K562 (cell line): ENCODE results near the gene SCYL1. TPM values are rescaled to one million over a fixed set of nuclear protein-coding genes. Genes with fewer than 3 reads are reported as not detected.

Source experiments
- BHLHE40 ChIP-seq: IDR thresholded peaks from 2 replicates; pipeline ENCODE4 v1.6.1; 2011; ENCODE audit warnings: low read length, improper control_type of control experiment
- JUND ChIP-seq, 2 experiments: IDR thresholded peaks; 2 replicates in 1 of 2; 3 replicates in 1 of 2; pipeline ENCODE4 v1.6.1; 2011; ENCODE audit warnings: borderline replicate concordance in 2 of 2, low read depth in 2 of 2, low read length in 2 of 2, improper control_type of control experiment in 1 of 2, missing biosample characterization in 1 of 2, missing genetic modification characterization in 1 of 2, missing genetic modification reagents in 1 of 2
- NELFE ChIP-seq: IDR thresholded peaks from 2 replicates; pipeline ENCODE4 v1.6.1; 2011; ENCODE audit warnings: mild to moderate bottlenecking; ENCODE audit not compliant: insufficient read depth, insufficient read length
- PCBP2 ChIP-seq: fragments of 200-400 bp; formaldehyde crosslinking; IDR thresholded peaks from 2 replicates; pipeline ENCODE4 v1.6.1; 2018; ENCODE audit warnings: low read length, low read depth, mild to moderate bottlenecking, moderate library complexity; ENCODE audit not compliant: poor library complexity, severe bottlenecking
- RAD51 ChIP-seq: fragments of 450-650 bp; IDR thresholded peaks from 2 replicates; pipeline ENCODE4 v1.7.1; 2016; ENCODE audit warnings: low read depth, mild to moderate bottlenecking, borderline replicate concordance
- RBM34 ChIP-seq: fragments of 200-400 bp; formaldehyde crosslinking; IDR thresholded peaks from 2 replicates; pipeline ENCODE4 v1.6.1; 2018; ENCODE audit warnings: low read length, borderline replicate concordance; ENCODE audit not compliant: insufficient read depth
- SETDB1 ChIP-seq: IDR thresholded peaks from one replicate; pipeline ENCODE4 v1.6.1; 2012; ENCODE audit warnings: low read length, control low read depth, inconsistent platforms
- SLC30A9 ChIP-seq: fragments of 250-450 bp; sonication (Bioruptor Pico); IDR thresholded peaks from 2 replicates; pipeline ENCODE4 v1.8.0; 2022; ENCODE audit warnings: mild to moderate bottlenecking, moderate library complexity
- SMAD3 ChIP-seq: fragments of 450-650 bp; formaldehyde crosslinking; conservative IDR thresholded peaks from 2 replicates; pipeline ENCODE4 v1.4.0; 2020; ENCODE audit warnings: mild to moderate bottlenecking
- TARDBP ChIP-seq: fragments of 450-650 bp; IDR thresholded peaks from 2 replicates; pipeline ENCODE4 v1.6.1; 2016
- TFAM ChIP-seq: fragments of 250-450 bp; sonication (Bioruptor Pico); conservative IDR thresholded peaks from 2 replicates; pipeline ENCODE4 v1.5.0; 2021; ENCODE audit warnings: mild to moderate bottlenecking, moderate library complexity
- ZNF121 ChIP-seq: sonication (generic); formaldehyde crosslinking; conservative IDR thresholded peaks from 2 replicates; pipeline ENCODE4 v1.8.0; 2022; ENCODE audit warnings: missing genetic modification reagents
- ZNF77 ChIP-seq: fragments of 250-450 bp; sonication (Bioruptor Pico); IDR thresholded peaks from 2 replicates; pipeline ENCODE4 v1.5.0; 2020
- polyA plus RNA-seq, 8 experiments: library from polyadenylated mRNA; depleted of rRNA in 4 of 8; stranded (reverse) in 5 of 8; unstranded in 3 of 8; fragments of >200 nt; fragmentation: Nextera tagmentation in 2 of 8; fragmentation: Illumina TruSeq in 1 of 8; extraction: Ambion mirVana in 2 of 8; extraction: Trizol in 1 of 8; gene quantifications; 2 replicates each; pipeline versions ENCODE4 v1.2.1 to v1.2.3, GENCODE V29; 2011 to 2014; ENCODE audit warnings: inconsistent platforms in 1 of 8, missing spikeins in 1 of 8
- total RNA-seq, 7 experiments: library from RNA; depleted of rRNA in 6 of 7; stranded (reverse); fragments of >200 nt in 6 of 7; fragmentation: Illumina TruSeq in 2 of 7; extraction: Trizol in 2 of 7; gene quantifications; 2 replicates each; pipeline versions ENCODE4 v1.2.1 to v1.2.3, GENCODE V29; 2011 to 2021; ENCODE audit warnings: low replicate concordance in 1 of 7
- TF ChIP-seq, protein P1 (sequence below): fragments of 250-450 bp; sonication (Bioruptor Pico); IDR thresholded peaks from 2 replicates; pipeline ENCODE4 v1.4.0; 2020; ENCODE audit warnings: mild to moderate bottlenecking, moderate library complexity
- TF ChIP-seq, protein P2 (sequence below): sonication (generic); formaldehyde crosslinking; IDR thresholded peaks from 2 replicates; pipeline ENCODE4 v1.8.0; 2022; ENCODE audit warnings: missing genetic modification reagents, mild to moderate bottlenecking, moderate library complexity, borderline replicate concordance
- TF ChIP-seq, protein P3 (sequence below): sonication (generic); formaldehyde crosslinking; IDR thresholded peaks from 2 replicates; pipeline ENCODE4 v1.8.1; 2023; ENCODE audit warnings: mild to moderate bottlenecking, missing genetic modification reagents
- TF ChIP-seq, protein P4 (sequence below), 2 experiments: fragments of 450-650 bp in 1 of 2; IDR thresholded peaks; 2 replicates each; pipeline ENCODE4 v1.6.1; 2011 to 2017; ENCODE audit warnings: low read depth in 2 of 2, antibody characterized with exemption in 1 of 2, borderline replicate concordance in 1 of 2, low read length in 1 of 2, mild to moderate bottlenecking in 1 of 2, mixed read lengths in 1 of 2; ENCODE audit not compliant: control insufficient read depth in 1 of 2
- TF ChIP-seq, protein P5 (sequence below): sonication (generic); formaldehyde crosslinking; IDR thresholded peaks from 2 replicates; pipeline ENCODE4 v1.9.0; 2022; ENCODE audit warnings: mild to moderate bottlenecking, missing genetic modification reagents

The SCYL1 gene
- total and polyA plus RNA-seq, 9 of the 15 experiments (the other 6 are each of a cell fraction or from before 2014, with no cell fraction given), result 1.9 to 145 (median 57.6) TPM

DNA sequence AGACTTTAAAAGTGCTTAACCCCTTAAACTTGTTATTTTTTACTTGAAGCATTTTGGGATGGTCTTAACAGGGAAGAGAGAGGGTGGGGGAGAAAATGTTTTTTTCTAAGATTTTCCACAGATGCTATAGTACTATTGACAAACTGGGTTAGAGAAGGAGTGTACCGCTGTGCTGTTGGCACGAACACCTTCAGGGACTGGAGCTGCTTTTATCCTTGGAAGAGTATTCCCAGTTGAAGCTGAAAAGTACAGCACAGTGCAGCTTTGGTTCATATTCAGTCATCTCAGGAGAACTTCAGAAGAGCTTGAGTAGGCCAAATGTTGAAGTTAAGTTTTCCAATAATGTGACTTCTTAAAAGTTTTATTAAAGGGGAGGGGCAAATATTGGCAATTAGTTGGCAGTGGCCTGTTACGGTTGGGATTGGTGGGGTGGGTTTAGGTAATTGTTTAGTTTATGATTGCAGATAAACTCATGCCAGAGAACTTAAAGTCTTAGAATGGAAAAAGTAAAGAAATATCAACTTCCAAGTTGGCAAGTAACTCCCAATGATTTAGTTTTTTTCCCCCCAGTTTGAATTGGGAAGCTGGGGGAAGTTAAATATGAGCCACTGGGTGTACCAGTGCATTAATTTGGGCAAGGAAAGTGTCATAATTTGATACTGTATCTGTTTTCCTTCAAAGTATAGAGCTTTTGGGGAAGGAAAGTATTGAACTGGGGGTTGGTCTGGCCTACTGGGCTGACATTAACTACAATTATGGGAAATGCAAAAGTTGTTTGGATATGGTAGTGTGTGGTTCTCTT lies 23.2 kb upstream of the SCYL1 start (continued):
- TF ChIP-seq, protein P1, sequence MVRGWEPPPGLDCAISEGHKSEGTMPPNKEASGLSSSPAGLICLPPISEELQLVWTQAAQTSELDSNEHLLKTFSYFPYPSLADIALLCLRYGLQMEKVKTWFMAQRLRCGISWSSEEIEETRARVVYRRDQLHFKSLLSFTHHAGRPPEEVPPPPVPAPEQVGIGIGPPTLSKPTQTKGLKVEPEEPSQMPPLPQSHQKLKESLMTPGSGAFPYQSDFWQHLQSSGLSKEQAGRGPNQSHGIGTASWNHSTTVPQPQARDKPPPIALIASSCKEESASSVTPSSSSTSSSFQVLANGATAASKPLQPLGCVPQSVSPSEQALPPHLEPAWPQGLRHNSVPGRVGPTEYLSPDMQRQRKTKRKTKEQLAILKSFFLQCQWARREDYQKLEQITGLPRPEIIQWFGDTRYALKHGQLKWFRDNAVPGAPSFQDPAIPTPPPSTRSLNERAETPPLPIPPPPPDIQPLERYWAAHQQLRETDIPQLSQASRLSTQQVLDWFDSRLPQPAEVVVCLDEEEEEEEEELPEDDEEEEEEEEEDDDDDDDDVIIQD (CRISPR knock-in tag), result no peak
- no peak for TF ChIP-seq RAD51
- TF ChIP-seq, protein P2, sequence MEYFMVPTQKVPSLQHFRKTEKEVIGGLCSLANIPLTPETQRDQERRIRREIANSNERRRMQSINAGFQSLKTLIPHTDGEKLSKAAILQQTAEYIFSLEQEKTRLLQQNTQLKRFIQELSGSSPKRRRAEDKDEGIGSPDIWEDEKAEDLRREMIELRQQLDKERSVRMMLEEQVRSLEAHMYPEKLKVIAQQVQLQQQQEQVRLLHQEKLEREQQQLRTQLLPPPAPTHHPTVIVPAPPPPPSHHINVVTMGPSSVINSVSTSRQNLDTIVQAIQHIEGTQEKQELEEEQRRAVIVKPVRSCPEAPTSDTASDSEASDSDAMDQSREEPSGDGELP (CRISPR knock-in tag), result no peak; the same call in 1 of the 2 replicates
- TF ChIP-seq TFAM (CRISPR knock-in tag), result no peak
- TF ChIP-seq NELFE, result no peak
- no peak for TF ChIP-seq JUND (IDR thresholded peaks at IDR 0.05; ENCODE audit: borderline replicate concordance, low read depth, low read length)
- no peak for TF ChIP-seq JUND (tag; IDR thresholded peaks at IDR 0.05; ENCODE audit: borderline replicate concordance, low read depth, low read length)
- TF ChIP-seq SMAD3 (CRISPR knock-in tag), result peak; percentile 52
- TF ChIP-seq, protein P3, sequence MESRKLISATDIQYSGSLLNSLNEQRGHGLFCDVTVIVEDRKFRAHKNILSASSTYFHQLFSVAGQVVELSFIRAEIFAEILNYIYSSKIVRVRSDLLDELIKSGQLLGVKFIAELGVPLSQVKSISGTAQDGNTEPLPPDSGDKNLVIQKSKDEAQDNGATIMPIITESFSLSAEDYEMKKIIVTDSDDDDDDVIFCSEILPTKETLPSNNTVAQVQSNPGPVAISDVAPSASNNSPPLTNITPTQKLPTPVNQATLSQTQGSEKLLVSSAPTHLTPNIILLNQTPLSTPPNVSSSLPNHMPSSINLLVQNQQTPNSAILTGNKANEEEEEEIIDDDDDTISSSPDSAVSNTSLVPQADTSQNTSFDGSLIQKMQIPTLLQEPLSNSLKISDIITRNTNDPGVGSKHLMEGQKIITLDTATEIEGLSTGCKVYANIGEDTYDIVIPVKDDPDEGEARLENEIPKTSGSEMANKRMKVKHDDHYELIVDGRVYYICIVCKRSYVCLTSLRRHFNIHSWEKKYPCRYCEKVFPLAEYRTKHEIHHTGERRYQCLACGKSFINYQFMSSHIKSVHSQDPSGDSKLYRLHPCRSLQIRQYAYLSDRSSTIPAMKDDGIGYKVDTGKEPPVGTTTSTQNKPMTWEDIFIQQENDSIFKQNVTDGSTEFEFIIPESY (CRISPR knock-in tag), result peak; percentile 36; the same call in 1 of the 2 replicates
- no peak for TF ChIP-seq RBM34
- no peak for TF ChIP-seq SETDB1
- no peak for TF ChIP-seq TARDBP
- TF ChIP-seq BHLHE40, result no peak
- TF ChIP-seq, protein P4, sequence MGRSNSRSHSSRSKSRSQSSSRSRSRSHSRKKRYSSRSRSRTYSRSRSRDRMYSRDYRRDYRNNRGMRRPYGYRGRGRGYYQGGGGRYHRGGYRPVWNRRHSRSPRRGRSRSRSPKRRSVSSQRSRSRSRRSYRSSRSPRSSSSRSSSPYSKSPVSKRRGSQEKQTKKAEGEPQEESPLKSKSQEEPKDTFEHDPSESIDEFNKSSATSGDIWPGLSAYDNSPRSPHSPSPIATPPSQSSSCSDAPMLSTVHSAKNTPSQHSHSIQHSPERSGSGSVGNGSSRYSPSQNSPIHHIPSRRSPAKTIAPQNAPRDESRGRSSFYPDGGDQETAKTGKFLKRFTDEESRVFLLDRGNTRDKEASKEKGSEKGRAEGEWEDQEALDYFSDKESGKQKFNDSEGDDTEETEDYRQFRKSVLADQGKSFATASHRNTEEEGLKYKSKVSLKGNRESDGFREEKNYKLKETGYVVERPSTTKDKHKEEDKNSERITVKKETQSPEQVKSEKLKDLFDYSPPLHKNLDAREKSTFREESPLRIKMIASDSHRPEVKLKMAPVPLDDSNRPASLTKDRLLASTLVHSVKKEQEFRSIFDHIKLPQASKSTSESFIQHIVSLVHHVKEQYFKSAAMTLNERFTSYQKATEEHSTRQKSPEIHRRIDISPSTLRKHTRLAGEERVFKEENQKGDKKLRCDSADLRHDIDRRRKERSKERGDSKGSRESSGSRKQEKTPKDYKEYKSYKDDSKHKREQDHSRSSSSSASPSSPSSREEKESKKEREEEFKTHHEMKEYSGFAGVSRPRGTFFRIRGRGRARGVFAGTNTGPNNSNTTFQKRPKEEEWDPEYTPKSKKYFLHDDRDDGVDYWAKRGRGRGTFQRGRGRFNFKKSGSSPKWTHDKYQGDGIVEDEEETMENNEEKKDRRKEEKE (IDR thresholded peaks at IDR 0.05; ENCODE audit: borderline replicate concordance in 1 of 2, control insufficient read depth in 1 of 2, low read depth in 2 of 2, low read length in 1 of 2), result peak; percentile 36 to 82; a peak in 3 of 4 replicates
- no peak for TF ChIP-seq SLC30A9 (CRISPR knock-in tag)
- TF ChIP-seq, protein P5, sequence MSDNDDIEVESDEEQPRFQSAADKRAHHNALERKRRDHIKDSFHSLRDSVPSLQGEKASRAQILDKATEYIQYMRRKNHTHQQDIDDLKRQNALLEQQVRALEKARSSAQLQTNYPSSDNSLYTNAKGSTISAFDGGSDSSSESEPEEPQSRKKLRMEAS (CRISPR knock-in tag), result no peak
- no peak for TF ChIP-seq ZNF77 (CRISPR knock-in tag)
- peak; percentile 58 for TF ChIP-seq PCBP2
- TF ChIP-seq ZNF121, result no peak
